ENCODE measurements around the gene ATOH7.

GRCh38 chr10:68247931-68248330, 16.0 kb upstream of the ATOH7 start:
- TF ChIP-seq BHLHE40 (IDR thresholded peaks at IDR 0.05; ENCODE audit: low read depth, low read length) (no peak), RCOR1 (IDR thresholded peaks at IDR 0.05; ENCODE audit: insufficient replicate concordance, low read length) (no peak), POLR2A (IDR thresholded peaks at IDR 0.05; ENCODE audit: low read depth, low read length) (no peak), RFX5 (IDR thresholded peaks at IDR 0.05; ENCODE audit: low read depth, low read length) (no peak), CTCF (conservative IDR thresholded peaks at IDR 0.05; ENCODE audit: low read depth, low read length) (no peak), ELK1 (IDR thresholded peaks at IDR 0.05; ENCODE audit: borderline replicate concordance, low read depth, low read length) (no peak), NFE2L2 (IDR thresholded peaks at IDR 0.05; ENCODE audit: low read depth, low read length) (no peak), MAFK (IDR thresholded peaks at IDR 0.05; ENCODE audit: low read depth, low read length) (no peak), RAD21 (IDR thresholded peaks at IDR 0.05; ENCODE audit: low read length) (no peak), MXI1 (IDR thresholded peaks at IDR 0.05; ENCODE audit: borderline replicate concordance, low read depth, low read length) (no peak)

Measured in IMR-90 (cell line).